HG03097 (cell line): ENCODE data around the gene ANKRD13C.

Experiments used
- ATAC-seq: cut with Tn5 transposase; IDR thresholded peaks from one replicate; pipeline ENCODE4 v1.9.1; 2021; ENCODE audit not compliant: unreplicated experiment, low FRiP score

ANKRD13C gene

DNA sequence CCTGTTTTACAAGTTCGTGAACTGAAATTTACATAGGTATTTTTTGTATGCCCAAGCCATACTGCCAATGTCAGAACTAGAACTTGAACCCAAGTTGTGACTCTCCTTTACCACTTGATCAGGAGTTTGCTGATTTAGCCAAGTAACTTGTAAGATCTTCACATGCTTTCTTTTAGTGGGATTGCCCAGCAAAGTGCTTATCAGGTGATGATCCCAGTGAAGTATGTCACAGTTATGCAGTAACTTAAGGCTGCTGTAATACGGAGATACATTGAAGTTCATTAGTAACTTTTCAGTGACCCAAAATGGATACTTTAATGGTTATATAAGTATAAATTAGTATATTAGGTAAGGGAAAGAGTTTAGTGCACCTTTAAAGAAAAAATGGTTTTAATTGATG lies 129.6 kb downstream of the ANKRD13C start:
- no peak for ATAC-seq

DNA sequence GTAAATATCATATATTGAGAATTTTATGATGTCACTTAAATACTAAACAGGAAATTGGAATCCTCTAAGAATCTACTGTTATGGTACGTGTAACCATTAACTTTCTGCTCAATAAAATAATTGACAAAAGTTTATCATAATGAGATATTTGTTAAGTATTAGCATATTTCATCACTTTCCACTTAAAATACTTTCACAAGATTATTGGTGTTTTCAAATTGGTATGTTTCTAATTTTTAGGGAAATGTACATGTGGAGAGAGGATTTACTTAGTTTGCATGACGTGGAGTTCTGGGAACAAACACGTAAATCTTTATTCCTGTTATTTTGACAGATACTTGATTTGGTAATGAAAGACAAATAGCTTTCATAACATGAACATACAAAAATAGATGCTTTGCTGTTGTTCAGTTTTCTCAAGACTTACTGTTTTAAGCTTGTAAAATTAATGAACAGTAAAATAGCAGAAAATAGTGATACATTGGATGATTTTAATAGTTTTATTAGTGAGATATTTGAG lies 131.7 kb downstream of the ANKRD13C start:
- ATAC-seq, result no peak

DNA sequence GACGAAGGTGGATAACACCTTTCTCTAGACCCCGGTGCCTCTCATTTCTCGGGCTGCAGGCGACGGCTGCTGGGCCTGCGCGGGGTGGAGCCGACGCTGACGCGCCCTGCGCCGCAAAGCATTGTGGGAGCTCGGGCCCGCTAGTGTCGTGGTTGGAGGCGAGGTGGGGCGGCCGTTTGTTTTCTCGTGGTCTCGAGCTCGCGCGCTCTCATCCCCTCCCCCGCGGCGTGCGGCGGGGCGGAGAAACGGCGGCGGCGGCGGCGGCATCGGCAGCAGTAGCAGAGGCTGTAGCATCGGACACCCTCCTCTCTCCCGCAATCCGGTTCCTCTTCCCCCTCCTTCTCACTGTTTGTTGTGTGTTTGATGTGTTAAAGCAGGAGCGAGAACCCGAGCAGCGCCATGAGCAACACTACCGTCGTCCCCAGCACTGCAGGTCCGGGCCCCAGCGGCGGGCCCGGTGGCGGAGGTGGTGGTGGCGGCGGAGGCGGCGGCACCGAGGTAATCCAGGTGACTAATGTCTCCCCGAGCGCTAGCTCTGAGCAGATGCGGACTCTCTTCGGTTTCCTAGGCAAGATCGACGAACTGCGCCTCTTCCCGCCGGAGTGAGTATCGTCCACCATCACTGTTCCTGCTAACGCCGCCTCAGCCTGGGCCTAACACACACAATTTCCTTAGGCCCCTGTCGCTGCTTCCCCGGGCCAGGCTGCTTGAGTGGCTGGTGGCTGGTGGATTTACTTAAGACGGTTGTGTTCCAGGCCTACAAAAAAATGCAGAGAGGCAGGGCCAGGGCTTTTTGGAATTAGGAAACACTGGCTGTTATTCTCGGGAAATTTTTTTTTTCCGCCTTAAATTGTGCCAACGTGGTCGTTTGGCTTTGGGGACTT lies 133.0 kb downstream of the ANKRD13C start, which contains the start of gene SRSF11:
SRSF11 (plus strand) TSS at position 143 of the 884 bp plus-strand sequence; CDS start at position 400, 257 bp downstream.
- ATAC-seq, result peak; percentile 91

DNA sequence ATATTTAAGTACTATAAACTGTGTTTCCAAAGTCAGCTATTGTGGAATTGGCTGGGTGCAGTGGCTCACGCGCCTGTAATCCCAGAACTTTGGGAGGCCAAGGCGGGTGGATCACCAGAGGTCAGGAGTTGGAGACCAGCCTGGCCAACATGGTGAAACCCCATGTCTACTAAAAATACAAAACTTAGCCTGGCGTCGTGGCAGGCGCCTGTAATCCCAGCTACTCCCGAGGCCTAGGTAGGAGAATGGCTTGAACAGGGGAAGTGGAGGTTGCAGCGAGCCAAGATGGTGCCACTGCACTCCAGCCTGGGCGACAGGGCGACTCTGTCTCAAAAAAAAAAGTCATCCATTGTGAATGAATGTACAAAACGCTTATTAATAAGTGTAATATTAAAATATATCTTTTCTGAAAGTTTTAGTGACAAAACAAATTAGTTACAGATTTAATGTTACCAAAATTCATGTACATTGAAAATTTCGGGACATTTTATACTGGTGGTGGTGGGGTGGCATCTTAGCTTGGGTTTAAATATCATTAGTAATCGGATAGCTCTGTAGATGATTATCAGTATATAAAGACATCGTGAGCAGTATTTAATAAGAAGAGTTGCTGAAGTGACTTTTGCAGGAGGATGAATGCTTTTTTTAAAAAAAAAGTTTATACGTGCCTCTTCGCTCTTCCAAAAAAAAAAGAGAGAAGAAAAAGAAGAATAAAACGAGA lies 133.8 kb downstream of the ANKRD13C start:
- ATAC-seq, result peak; percentile 6

DNA sequence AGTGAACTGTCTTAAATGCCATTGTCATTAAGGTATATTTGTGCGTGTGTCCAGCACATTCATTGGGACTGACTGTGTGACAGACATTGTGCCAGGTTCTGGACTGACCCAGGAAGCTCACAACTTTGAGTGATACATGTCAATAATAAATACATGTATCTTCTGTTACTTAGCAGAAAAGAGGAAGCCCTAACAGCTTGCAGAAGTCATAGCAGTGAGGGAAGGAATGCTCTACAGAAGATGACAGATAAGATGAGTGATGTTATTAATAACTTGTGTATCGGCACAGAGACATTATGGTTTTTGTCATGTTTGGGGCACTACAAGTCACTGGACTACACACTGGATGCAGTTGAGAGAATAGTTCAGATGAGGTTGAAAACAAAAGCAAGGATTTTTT lies 134.5 kb downstream of the ANKRD13C start:
- no peak for ATAC-seq

DNA sequence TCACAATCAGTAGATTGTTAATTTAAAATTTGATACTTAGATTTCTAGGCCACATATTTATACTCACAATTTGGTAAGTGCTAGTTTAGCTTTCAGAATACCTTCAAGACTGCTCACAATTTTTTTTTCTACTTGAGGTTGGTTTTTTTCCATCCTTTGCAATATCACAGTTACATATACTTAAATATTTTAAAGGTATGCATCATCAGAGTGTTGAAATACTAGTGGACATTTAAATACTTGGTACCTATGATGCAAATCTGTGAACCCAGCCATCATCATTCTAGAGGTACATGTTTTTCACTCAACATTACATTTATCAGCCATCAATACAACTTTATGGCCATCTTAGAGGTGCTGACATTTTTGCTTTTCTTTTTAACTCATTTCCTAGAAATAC lies 143.0 kb downstream of the ANKRD13C start:
- no peak for ATAC-seq

DNA sequence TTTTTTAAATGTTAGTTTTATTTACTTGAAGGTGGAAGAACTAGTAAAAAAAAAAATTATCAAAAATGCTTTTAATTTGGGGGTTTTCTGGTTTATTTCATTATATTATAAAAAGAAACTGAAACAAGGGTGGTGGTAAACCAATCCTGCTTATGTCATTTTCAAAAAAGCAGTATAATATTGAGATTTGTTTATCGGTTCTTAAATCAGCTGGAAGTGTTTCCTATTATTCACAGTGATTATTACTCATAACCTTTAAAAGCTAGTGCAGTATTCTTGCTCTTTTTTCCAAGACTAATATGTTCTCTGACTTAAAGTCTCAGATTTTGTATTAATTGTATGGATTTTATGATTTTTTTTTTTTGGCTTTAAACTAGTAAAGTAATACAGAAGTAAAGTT lies 143.7 kb downstream of the ANKRD13C start:
- no peak for ATAC-seq
